AG08396 (cell line): Measurements from ENCODE around the gene NUP42.
"Not testable (repeated sequence)": the region's sequence is repeated elsewhere in the genome, so short reads cannot be mapped to it uniquely, and the experiment has no call there.

Experiments
- DNase-seq: peaks from one replicate; pipeline ENCODE4 v3.0.0; 2012; ENCODE audit warnings: low spot score, mixed read lengths

NUP42 gene

DNA sequence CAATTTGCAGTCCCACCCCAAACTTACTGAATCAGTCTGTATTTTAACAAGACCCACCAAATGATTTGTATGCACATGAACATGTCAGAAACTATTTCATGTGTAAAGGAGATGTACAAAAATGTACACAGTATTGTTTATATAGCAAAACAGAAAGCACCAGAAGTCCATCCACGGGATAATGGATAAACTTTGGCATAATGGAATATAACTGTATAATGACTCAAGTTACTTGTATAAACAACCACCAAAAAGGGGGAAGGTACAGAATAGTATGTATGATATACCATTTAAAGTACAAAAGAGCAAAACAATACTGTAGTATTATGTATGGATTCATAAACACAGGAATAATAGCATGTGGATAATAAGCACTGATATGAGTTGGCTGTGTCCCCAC lies 22.4 kb downstream of the NUP42 start:
- DNase-seq = no peak

DNA sequence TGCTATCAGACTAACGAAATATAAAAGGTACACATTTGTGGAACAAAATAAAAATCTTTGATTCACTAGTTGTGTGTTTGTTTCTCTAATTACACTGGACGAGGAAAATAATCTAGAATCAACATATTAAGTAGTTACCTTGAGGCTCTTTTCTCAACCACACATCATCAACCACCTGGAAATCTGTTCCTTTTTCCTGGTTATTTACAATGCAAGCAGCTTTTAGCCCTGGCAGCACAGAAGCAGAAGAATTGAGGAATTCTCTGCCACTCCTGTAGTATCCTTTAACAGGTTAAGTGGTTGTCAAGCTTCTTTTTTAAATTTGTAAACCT lies 23.7 kb downstream of the NUP42 start:
- no peak for DNase-seq

DNA sequence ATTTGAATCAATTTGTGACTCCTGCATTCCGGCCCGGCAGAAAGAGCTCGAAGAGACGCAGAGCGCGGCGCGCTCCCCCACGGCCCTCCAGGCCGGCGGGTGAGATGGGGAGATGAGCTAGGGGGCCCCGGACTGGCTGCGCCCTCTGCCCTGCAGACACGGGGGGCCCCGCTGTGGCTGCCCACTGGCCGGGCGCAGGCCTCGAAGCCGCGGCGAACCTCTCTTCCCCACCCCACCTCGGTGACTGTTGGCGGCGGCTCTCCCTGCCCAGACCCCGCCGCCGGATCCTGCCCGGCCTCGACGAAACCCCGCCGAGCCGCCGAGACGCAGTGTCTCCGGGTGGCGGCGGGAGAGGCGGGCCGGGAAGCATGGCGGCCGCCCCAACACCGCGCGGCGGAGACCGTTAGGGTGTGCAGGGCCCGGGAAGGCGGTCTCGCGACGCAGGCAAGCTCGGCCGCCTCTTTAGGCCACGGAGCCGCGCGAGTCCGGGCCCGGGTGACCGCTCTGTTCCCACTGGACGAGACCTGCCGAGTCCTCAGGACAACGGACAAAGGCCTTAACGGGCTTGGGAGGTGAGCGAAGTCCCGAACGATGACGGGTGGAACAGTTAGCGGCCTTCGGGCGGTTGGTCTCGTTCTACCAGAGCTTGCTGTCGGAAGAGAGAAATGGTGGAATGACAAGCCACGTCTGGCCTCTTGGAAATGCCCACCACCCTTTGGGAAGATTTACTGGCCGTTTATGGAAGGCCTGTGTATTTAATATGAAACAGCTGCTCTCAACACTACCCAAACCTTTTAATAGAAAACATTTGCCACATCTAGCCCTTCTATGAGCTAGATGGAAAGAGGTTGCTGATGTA lies 24.3 kb downstream of the NUP42 start:
- DNase-seq = no peak

DNA sequence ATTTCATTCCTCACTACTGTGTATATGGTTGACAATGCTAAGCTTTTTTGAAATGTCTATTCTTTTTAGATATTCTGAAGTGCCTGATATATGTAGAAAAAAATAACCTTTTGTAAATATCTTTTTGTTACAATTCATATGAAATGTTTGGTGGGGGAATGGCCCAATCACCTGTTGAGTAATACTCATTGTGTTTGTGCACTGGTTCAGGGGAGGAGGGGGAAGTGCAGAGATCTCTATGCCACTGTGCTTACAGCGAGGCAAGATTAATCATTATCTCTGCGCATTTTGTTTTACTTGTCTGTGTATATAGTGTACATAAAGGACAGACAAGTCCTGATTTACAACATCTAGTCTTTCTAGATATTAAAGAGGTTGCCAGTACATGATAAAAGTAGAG lies 25.2 kb downstream of the NUP42 start:
- DNase-seq = no peak

DNA sequence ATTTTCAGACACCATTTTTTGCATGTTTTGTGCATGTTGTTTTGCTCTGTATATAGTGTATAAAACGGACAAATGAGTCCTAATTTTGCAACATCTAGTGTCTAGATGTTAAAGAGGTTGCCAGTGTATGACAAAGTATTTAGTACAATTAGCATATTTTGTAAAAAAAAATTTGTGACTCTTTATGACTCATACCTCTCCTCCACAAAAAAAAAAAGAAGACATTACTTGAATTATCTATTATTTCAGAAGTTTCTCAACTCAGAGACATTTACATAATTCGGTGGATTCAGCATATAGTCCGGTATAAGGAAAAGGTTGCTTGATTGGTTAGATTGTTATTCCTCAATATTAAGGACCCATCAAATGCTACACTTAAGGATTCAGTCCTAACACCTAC lies 26.0 kb downstream of the NUP42 start:
- DNase-seq = no peak

DNA sequence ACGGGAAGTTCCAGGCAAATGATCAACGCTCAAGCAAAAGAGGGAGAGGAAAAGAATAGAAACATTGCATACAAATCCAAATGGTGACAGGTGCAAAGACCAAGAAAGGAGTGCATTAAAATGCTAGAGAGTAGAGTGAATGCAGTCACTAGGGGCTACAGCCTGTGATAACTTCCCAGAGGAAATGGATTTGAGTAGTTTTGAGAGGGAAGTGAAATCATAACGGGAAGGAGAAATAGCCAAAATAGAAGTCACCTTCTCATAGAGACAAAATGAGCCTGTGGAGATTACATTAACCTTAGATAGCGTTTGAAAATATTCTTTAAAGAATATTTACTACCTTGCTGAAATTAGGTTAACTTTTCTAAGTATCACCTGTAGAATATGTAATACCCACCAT lies 26.5 kb downstream of the NUP42 start:
- DNase-seq = no peak

DNA sequence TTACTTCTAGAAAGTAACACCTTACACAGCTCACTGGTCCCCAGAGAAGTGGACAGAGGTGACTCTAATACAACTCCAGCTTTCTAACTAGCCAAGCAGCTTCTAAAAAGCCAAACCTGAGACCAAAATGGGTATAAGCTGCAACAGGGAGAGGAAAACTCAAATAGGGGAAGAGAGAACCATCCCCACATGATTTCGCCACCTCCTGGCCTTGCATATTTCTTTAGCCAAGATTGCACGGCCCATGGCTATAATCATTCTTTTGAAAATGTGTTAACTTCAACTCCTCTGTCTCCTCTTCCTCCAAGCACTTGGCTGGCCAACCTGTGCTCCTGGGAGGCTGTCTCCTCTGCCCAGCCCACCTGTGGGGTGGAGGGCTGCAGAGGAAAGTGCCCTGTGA lies 28.7 kb downstream of the NUP42 start:
- no peak for DNase-seq

DNA sequence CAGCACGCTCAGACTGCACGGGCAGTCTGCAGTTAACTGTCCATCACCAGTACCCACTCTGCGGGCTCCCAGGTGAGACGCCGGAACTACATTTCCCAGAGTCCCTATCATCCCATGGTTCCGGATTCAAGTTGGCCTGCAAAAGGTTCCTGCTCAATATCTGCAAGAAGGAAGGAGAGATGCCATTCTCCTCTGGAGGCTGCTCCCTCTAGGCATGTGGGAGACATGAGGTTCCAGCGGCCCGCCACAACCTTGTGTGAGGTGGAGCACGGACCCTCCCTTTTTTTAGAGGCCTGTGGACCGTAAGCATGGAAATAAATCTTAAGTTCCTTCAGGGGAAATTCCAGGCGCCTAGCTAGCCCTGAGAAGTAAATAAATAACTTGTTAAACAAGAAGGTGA lies 29.7 kb downstream of the NUP42 start:
- no peak for DNase-seq

DNA sequence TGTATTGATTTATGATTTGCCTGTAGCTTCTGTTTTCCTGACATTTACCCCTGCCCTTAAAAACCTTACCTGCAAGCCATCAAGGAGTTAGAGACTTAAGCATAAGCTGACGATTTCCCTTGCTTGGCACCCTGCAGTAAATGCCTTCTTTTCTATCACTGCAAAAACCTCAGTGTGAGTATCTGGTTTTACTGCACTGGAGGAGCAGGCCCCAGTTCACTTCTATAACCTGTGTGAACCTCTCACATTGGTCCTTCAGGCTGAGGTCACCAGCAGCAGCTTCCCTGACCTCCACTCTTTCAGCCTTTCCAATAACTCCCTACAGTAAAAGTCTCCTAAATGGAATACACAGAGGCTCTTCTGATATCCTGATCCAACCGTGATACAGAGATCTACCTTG lies 30.5 kb downstream of the NUP42 start:
- DNase-seq = no peak

DNA sequence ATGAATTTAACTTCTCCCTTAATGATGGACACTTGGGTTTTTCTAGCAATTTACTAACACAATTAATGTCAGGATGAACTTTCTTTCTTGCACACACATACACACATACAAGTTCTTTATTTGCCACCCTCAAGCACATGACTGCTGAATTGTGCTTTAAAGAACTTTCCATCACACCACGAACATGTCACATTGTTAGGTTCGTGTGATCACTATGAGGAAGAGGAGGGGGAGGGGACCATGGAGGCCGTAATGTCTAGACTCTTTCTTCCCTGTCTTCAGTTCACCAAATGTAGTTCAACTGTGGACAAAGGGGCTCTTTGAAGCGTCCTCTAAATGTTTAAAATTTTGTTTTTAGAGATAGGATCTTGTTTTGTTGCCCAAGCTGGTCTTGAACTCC lies 31.0 kb downstream of the NUP42 start:
- no peak for DNase-seq

DNA sequence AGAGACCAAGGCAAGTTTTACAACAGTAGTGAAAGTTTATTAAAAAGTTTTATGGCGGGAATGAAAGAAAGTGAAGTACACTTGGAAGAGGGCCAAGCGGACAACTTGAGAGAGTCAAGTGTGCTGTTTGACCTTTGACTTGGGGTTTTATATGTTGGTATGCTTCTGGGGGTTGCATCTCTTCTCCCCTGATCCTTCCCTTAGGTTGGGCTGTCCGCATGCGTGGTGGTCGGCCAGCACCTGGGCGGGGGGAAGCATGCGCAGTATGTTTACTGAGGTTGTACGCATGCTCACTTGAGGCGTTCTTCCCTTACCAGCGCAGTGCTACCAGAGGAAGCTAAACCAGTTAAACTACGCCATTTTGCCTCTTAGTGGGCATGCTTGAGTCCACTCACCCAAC lies 31.9 kb downstream of the NUP42 start:
- no peak for DNase-seq

DNA sequence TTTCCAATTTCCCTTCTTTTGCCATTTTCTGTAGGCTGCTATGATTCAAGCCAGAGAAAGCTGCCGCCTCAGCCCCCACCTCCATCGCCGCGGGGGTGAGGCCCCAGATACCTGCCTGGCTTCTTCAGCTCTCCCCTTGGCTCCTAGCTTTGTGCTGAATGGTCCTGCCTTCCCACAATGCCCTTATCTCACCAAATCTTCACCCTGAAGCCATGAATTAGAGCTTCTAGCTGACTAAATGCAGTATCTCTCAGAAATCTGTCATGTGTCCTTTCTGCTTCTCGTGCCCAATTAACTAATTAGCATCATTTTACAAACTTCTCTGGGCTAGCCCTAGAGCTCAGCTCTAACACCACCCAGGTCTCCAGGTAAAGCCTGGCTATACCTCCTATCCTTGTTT lies 32.6 kb downstream of the NUP42 start:
- no peak for DNase-seq

DNA sequence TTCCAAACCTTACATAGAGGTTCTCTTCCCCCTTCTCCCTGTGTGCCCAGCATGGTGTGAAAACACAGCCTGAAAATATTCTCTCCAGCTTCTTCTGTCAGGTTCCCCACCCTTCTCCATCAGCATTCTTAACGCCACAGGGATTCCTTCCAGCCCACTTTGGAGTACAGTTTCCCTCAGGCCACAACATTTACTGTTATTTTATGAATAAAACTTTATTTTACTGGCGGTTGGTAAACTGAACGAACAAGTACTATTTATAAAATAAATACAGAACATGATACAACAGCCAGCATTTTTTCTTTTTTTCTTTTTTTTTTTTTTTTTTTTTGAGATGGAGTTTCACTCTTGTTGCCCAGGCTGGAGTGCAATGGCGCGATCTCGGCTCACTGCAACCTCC lies 33.1 kb downstream of the NUP42 start:
- no peak for DNase-seq

DNA sequence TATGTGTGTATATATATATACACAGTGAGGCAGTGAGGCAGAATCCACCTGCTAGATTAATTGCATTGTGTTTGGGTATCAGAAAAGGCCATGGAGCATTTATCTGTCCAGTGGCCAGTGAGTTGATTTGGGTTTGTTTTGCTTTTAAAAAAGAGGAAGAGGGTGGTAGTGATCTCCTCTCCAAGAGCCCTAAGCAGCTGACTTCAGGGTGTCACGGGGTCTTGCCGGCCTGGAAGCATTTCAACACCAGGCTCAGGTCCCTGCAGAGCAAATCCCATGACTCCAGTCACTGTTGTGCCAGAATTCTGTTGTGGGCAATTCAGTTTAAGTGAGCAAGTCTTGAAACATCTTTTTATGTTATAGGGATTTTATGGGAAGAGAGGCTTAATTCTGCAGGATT lies 34.2 kb downstream of the NUP42 start:
- DNase-seq = no peak

DNA sequence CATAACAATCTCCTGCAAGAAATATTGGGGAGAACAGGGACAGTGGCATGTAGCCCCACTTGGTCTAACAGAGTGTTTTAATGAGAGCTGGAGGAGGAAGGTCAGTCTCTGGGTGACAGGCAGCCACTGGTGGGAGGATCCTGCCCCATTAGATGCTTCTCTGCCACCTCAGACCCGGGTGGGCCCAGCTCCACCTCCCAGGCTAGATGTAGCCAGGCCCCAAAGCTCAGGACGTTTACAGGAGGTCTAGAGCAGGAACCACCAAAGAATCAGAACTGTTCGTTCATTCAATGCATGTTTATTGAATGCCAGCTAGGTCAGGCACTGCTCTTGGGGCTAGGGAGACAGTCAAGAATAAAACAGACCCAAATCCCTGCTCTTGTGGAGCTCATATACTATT lies 36.3 kb downstream of the NUP42 start:
- no peak for DNase-seq

DNA sequence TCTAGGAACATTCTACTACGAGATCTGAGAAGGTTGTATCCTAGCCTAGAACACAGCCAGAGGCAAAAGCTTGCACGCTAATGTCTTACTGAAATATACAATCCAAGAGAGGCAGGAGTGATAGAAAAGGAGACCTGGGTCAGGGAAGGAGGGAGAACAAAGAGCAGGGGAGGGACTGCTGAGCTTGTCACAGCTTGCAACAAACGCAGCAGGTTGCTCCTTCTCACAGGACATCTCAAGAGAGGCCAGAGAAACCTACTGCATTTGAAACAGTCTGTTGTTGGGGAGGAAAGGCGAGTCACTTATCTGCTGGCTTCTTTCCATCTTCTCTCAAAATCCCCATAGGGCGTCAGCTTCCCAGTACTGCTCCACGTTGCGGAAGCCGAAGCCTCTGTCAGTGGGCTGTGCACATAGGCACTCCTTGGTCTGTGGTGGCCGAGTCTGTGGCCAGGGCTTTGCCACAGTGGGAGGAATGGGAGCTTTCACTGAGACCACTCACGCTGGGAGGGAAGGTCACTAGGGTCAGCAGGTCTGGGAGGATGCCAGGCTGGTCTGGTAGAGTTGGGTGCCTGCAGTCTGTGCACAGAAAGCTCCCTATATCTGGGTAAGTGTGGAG lies 39.0 kb downstream of the NUP42 start:
- no peak for DNase-seq

DNA sequence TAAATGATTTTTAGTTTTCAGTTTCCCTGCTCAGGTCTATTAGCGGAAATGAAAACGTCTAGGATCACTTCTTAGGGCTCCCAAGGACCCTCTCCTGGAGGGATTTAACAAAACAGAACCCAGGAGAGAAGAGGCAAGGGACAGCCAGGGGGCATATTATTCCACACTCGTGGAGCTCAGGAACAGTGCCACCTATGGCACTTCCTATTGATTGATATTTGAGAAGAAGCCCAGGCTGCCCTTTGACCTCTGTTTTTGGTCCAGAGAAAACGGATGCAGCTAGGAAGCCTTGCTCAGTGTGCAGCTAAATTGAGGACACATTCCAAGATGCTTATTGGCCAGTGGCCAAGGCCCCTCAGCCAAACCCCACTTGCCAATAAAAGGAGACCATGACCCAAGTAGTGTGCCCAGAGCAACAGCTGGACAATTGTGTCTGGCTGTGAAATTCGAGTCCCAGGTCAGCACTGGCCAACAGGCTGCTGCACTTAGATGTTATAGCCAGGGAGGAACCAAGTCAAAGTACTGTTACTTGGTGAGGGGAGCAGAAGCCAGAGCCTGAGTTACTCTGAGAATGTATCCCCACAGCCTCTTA lies 40.7 kb downstream of the NUP42 start:
- no peak for DNase-seq

DNA sequence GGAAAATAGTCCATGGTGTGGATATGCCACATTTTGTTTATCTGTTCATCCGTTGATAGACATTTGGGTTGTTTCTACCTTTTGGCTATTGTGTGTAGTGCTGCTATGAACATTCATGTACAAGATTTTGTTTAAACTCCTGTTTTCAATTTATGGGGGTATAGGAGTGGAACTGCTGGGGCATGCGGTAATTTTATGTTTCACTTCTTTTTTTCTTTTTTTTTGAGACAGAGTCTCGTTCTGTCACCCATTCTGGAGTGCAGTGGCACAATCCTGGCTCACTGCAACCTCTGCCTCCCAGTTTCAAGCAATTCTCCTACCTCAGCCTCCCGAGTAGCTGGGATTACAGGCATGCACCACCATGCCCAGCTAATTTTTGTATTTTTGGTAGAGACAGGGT lies 42.5 kb downstream of the NUP42 start:
- not testable (repeated sequence) for DNase-seq

DNA sequence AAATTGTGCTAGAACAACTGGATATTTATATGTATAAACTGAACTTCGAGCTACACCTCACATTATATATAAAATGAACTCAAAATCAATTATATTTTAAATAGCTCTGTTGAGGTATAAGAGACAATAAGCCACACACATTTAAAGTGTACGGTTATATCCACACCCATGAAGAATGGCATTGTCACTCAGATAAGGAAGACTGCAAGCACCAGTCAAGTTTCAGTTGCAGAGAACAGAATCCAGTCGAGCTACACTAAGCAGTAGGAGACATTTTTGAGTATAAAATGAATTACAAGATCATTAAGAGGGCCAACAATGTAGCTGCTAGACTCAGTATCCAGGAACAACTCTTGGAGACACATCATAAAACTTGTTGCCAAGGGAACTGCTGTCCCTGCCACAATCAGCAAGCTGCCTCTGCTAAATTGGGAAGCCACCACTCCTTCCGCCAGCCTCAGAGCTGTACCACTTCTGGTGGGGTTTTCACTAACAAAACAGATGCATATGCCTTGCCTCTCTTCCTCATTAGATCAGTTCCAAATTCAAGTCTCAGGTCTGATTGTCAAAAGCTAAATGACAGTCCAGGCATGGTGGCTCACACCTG lies 45.1 kb downstream of the NUP42 start:
- no peak for DNase-seq

DNA sequence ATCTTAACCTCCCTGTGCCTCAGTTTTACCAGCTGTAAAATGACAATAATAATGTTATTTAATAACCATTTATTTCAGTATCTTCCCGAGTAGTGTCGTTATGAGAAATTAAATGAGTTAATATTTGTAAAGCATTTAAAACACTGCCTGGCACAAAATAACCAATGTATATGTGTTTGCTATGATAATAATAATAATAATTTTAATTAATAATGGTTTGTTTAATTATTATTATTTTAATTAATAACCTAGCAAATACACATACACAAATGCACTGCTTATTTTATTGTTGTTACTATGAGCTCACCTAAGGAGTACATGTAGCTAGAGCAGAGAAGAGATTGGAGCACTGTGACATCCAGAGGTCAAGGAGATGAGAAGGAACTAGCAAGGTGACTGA lies 46.6 kb downstream of the NUP42 start:
- DNase-seq = no peak

DNA sequence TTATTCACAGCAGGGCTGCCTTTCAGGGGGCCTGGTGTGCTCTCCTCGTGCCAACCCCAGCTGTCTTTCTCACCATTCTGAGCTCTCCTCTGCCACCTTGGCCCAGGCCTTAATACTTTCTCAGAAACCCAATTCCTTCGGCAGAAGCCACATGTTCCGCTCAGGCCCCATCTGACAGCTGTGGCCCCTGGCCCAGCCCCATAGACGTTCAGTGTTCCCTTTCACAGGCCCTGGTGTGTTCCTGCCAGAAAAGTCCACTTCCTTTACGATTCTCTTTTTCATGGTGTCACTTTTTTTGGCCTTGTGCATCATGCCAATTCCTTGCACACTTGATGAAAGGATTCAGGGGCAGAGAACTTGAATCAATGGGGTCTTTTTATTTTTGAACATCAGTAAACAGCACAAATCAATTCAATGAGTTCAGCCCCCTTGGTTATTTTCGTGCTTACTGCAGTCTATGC lies 48.8 kb downstream of the NUP42 start:
- no peak for DNase-seq

DNA sequence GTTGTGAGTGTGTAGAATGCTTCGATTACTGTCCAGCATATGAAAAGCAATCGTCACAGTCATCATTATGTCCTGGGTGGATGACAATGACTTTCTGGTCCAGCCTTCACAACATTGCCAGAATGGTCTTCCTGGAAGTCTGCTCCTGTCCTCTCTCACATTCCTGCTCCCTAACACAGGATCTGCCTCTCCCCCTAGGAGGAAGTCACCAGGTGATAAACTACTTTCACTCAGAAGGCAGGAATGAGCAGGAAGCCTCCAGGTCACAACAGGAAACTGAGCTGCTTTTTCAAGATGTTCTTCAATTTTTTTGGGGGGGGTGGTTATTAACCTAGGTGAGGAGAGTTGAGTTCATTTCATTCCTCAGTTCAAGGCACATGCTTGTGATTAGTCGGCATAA lies 51.1 kb downstream of the NUP42 start:
- no peak for DNase-seq
